Measurements from ENCODE around the gene DNM3. TPM values are rescaled to one million over a fixed set of nuclear protein-coding genes. Genes with fewer than 3 reads are reported as not detected.

DNM3 gene
- total and polyA plus RNA-seq, 12 donors = 7.2 to 78.6 (median 18.4) TPM

DNA sequence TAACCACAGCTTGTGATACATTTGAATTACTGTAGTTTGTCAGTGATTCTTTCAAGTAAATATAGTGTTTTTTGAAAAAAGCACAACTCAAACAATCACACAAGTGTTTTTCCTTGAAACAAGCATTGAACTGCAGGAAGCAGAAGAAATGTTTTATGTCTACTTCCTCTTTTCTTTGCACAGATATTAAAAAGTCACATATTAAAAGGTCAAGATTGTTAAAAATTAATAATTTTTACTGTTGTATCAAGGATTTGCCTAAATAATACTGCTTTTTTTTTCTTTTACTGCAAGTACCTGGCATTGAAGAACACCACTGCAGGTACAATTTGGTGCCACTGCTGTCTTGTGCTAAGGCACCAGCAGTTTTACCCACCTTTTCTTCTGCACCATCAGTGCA lies 365.0 kb downstream of the DNM3 start:
- H3K27me3 ChIP-seq = no peaks in the 10 kb centered on the region
- H3K36me3 ChIP-seq (replicated peaks in 1 of 2) = no peaks in the 10 kb centered on the region
- H3K4me1 ChIP-seq (replicated peaks in 1 of 2) = no peaks in the 10 kb centered on the region
- TF ChIP-seq POLR2A (IDR thresholded peaks at IDR 0.05) = no peak
- TF ChIP-seq, protein P1, sequence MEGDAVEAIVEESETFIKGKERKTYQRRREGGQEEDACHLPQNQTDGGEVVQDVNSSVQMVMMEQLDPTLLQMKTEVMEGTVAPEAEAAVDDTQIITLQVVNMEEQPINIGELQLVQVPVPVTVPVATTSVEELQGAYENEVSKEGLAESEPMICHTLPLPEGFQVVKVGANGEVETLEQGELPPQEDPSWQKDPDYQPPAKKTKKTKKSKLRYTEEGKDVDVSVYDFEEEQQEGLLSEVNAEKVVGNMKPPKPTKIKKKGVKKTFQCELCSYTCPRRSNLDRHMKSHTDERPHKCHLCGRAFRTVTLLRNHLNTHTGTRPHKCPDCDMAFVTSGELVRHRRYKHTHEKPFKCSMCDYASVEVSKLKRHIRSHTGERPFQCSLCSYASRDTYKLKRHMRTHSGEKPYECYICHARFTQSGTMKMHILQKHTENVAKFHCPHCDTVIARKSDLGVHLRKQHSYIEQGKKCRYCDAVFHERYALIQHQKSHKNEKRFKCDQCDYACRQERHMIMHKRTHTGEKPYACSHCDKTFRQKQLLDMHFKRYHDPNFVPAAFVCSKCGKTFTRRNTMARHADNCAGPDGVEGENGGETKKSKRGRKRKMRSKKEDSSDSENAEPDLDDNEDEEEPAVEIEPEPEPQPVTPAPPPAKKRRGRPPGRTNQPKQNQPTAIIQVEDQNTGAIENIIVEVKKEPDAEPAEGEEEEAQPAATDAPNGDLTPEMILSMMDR (IDR thresholded peaks at IDR 0.05) = no peak
- H3K4me3 ChIP-seq = no peak overlapping the region
- H3K9me3 ChIP-seq (replicated peaks in 1 of 3) = no peaks in the 10 kb centered on the region
- H3K27ac ChIP-seq = no peak overlapping the region
- no peak for DNase-seq
- intact Hi-C loops (cut with DNase I) = no loop called here

GRCh38 chr1:172208635-172209034 lies 367.3 kb downstream of the DNM3 start:
- Histone ChIP-seq H3K4me3 (no peak overlapping the region), H3K27me3 (no peaks in the 10 kb centered on the region), H3K36me3 (replicated peaks in 1 of 2) (no peaks in the 10 kb centered on the region), H3K9me3 (replicated peaks in 1 of 3) (no peaks in the 10 kb centered on the region), H3K27ac (no peak overlapping the region), H3K4me1 (replicated peaks in 1 of 2) (no peaks in the 10 kb centered on the region)
- no peak for DNase-seq
- TF ChIP-seq POLR2A (IDR thresholded peaks at IDR 0.05) = no peak
- TF ChIP-seq, protein P1 (IDR thresholded peaks at IDR 0.05) = no peak
- 90 to 97% (median 96%) methylated on average over 4 of the region's 4 CpGs for WGBS, 4 donors
- intact Hi-C loops (cut with DNase I) = no loop called here

DNA sequence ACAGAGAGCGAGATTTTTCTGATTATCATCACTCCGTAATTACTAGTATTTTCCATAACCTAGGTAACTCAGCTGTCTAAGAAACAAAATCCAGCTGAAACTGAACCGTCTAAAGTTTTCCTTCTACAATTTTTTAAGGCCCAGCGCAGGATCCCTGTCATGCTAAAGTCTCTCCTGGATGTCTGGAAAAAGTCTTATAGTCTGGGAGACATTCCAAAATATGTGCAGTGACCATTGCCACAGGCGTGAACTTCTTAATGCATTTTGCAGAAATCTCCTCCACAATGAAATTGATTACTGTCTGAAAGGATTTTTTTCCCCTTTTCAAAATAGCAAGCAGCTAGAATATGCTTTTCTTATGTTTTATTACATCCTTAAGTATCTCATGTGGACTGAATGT lies 369.9 kb downstream of the DNM3 start:
- H3K4me1 ChIP-seq (replicated peaks in 1 of 2) = peaks cover 0 to 3% of the 10 kb centered on the region in 2 donors
- intact Hi-C loops (cut with DNase I) = no loop called here
- TF ChIP-seq, protein P1 (IDR thresholded peaks at IDR 0.05) = no peak
- TF ChIP-seq POLR2A (IDR thresholded peaks at IDR 0.05) = no peak
- H3K27me3 ChIP-seq = no peaks in the 10 kb centered on the region
- no peaks in the 10 kb centered on the region for H3K36me3 ChIP-seq (replicated peaks in 1 of 2)
- DNase-seq = no peak
- H3K4me3 ChIP-seq = no peak overlapping the region
- no peak overlapping the region for H3K27ac ChIP-seq
- no peaks in the 10 kb centered on the region for H3K9me3 ChIP-seq (replicated peaks in 1 of 3)
- WGBS, 4 donors = 89 to 92% (median 90%) methylated on average over 5 of the region's 5 CpGs

DNA sequence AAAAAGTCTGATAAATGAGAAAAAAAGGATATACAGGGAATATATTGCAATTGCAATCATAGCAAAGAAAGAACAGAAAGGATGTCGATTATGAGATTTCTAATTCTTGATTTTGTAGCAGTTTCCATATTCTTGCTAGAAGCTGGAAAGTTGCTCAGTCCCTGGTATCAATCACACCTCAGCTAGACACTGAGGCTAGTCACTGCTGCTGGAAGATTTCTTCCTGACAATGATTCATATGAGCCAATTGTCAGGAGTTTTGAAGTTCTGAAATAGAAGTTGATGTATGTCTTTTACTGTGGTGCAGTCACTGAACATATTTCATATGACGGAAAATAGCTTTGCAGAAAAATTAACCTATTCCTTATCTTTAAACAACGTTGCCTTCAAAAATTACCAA lies 370.8 kb downstream of the DNM3 start:
- no peak for DNase-seq
- no peaks in the 10 kb centered on the region for H3K36me3 ChIP-seq (replicated peaks in 1 of 2)
- H3K4me1 ChIP-seq (replicated peaks in 1 of 2) = peaks cover 0 to 8% of the 10 kb centered on the region in 2 donors
- intact Hi-C loops (cut with DNase I) = no loop called here
- no peaks in the 10 kb centered on the region for H3K9me3 ChIP-seq (replicated peaks in 1 of 3)
- H3K4me3 ChIP-seq = no peak overlapping the region
- TF ChIP-seq, protein P1 (IDR thresholded peaks at IDR 0.05) = no peak
- TF ChIP-seq POLR2A (IDR thresholded peaks at IDR 0.05) = no peak
- no peak overlapping the region for H3K27ac ChIP-seq
- H3K27me3 ChIP-seq = no peaks in the 10 kb centered on the region
- 57 to 70% (median 62%) methylated on average over 3 of the region's 3 CpGs for WGBS, 4 donors

All from adrenal gland (tissue), 12 donors.